Cerebellar nuclear complex (tissue), 1 donor: Measurements from ENCODE around the gene PRMT7.

ENCODE experiments used
- DNase-seq, 2 experiments: peaks; one replicate each; lab custom pipeline; 2025; lab: John Stamatoyannopoulos, UW

The PRMT7 gene

GRCh38 chr16:68347605-68348004 is 36.8 kb downstream of the PRMT7 start:
- no peak for DNase-seq

GRCh38 chr16:68348639-68349445 is 38.0 kb downstream of the PRMT7 start:
- DNase-seq: no peak

- DNase-seq: no peak
Observed at GRCh38 chr16:68349838-68350410, 39.1 kb downstream of the PRMT7 start.

GRCh38 chr16:68350813-68351350 is 40.1 kb downstream of the PRMT7 start:
- no peak for DNase-seq

- DNase-seq: no peak
Observed at GRCh38 chr16:68351463-68351862, 40.6 kb downstream of the PRMT7 start.

- DNase-seq: no peak
Observed at GRCh38 chr16:68351991-68352431, 41.2 kb downstream of the PRMT7 start.

- no peak for DNase-seq
Observed at GRCh38 chr16:68353366-68353765, 42.5 kb downstream of the PRMT7 start.

GRCh38 chr16:68354816-68355215 is 44.0 kb downstream of the PRMT7 start:
- no peak for DNase-seq

GRCh38 chr16:68355447-68356248 is 44.8 kb downstream of the PRMT7 start:
- no peak for DNase-seq

- no peak for DNase-seq
Observed at GRCh38 chr16:68356249-68356918, 45.6 kb downstream of the PRMT7 start.

- no peak for DNase-seq
Observed at GRCh38 chr16:68356919-68357286, 46.1 kb downstream of the PRMT7 start.

- no peak for DNase-seq
Observed at GRCh38 chr16:68357521-68357922, 46.7 kb downstream of the PRMT7 start.

- no peak for DNase-seq
Observed at GRCh38 chr16:68357923-68358322, 47.1 kb downstream of the PRMT7 start.

GRCh38 chr16:68358951-68359350 is 48.1 kb downstream of the PRMT7 start:
- DNase-seq: no peak

- DNase-seq: no peak
Observed at GRCh38 chr16:68359398-68360191, 48.8 kb downstream of the PRMT7 start.

- no peak for DNase-seq
Observed at GRCh38 chr16:68360547-68360946, 49.7 kb downstream of the PRMT7 start.

GRCh38 chr16:68360956-68361355 is 50.1 kb downstream of the PRMT7 start:
- DNase-seq: no peak

GRCh38 chr16:68361485-68361884 is 50.7 kb downstream of the PRMT7 start:
- DNase-seq: no peak

- no peak for DNase-seq
Observed at GRCh38 chr16:68362262-68362913, 51.6 kb downstream of the PRMT7 start.

GRCh38 chr16:68362947-68363657 is 52.3 kb downstream of the PRMT7 start:
- DNase-seq: no peak
